HFF-Myc (cell line): ENCODE data around the gene SCN1B.
"Not testable (repeated sequence)": the region's sequence is repeated elsewhere in the genome, so short reads cannot be mapped to it uniquely, and the experiment has no call there.

Experiments used
- DNase-seq: peaks from one replicate; pipeline ENCODE4 v3.0.0-alpha.2; 2011; ENCODE audit warnings: low read depth; ENCODE audit errors: extremely low read depth
- H3K4me3 ChIP-seq: replicated peaks from 2 replicates; pipeline ENCODE4 v1.5.1; 2011; ENCODE audit warnings: low read depth, mild to moderate bottlenecking, control low read depth, low read length
- CTCF ChIP-seq: IDR thresholded peaks from 2 replicates; pipeline ENCODE4 v1.5.1; 2012; ENCODE audit warnings: mild to moderate bottlenecking, low read depth, low read length, control low read depth; ENCODE audit errors: missing control alignments

Gene SCN1B

DNA sequence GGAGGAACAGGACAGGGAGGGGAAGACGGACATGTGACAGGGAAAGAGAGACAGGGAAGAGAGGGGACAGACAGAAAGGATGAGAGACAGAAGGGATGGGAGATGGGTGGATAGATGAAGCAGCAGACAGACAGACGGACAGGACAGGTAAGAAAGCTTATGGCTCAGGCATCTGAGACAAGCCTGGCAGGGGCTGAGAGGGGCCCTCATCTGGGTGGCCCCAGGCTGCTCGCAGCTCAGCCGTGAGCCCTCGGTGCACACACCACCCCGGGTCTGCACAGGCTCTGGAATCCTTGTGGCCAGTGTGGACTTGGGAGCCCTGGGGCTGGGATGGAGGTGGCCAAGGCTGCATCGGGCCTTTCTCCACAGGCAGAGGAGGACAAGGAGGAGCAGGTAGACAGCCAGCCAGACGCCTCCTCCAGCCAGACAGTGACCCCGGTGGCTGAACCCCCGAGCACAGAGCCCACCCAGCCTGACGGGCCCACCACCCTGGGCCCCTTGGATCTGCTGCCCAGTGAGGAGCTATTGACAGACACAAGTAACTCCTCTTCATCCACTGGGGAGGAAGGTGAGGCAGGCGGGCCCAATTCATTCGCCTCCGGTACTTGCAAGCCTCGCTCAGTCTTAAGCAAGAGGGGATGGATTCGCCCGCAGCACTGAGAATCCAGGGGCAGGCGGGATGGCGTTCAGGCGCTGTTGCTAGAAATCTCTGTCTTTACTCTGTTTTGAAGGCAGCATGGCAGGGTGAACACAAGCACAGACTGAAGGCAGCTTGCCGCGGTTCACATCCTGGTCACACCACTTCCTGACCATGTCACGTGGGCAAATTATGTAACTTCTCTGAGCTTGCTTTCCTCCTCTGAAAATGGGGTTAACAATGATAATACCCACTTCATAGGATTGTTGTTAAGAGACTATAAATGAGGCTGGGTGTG, 16.2 kb upstream of the SCN1B start:
- TF ChIP-seq CTCF: no peak
- no peak for DNase-seq
- H3K4me3 ChIP-seq: no peak overlapping the region

DNA sequence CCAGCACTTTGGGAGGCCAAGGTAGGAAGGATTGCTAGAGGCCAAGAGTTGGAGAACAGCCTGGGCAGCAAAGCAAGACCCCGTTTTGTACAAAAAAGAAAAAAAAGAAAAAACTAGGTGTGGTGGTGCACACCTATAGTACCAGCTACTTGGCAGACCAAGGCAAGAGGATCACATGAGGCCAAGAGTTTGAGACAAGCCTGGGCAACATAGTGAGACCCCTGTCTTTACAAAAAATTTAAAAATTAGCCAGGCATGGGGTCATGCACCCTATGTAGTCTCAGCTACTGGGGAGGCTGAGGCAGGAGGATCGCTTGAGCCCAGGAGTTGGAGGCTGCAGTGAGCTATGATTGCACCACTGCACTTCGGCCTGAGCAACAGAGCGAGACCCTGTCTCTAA, 15.5 kb upstream of the SCN1B start:
- not testable (repeated sequence) for H3K4me3 ChIP-seq, DNase-seq

DNA sequence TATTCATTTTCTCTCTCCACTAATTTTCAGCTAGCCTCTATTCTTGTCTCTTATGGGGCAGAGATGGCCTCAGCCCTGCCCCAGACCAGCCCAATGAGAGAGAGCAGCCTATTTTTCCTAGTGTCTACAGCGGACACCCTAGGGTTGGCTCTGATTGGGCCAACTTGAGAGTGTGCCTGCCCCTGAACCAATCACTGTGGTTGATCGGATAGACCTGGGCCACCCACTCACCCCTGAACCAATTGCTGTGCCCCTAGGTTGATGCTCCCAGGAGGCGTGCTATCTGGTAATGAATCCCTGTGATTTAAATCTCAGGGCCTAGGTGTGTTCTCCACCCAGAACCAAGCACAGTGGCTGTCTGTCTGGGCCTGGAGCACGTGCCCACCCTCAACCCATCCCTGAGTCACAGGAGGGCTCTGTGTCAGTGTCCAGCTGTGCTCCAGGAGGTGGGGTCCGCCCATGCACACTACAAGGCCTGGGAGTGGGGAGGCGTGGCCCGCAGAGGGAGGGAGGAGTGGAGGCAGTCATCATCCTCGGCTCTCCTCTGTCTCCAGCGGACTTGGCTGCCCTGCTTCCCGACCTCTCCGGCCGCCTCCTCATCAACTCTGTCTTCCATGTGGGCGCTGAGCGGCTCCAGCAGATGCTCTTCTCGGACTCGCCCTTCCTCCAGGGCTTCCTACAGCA, 14.9 kb upstream of the SCN1B start:
- no peak for TF ChIP-seq CTCF
- no peak overlapping the region for H3K4me3 ChIP-seq
- no peak for DNase-seq

DNA sequence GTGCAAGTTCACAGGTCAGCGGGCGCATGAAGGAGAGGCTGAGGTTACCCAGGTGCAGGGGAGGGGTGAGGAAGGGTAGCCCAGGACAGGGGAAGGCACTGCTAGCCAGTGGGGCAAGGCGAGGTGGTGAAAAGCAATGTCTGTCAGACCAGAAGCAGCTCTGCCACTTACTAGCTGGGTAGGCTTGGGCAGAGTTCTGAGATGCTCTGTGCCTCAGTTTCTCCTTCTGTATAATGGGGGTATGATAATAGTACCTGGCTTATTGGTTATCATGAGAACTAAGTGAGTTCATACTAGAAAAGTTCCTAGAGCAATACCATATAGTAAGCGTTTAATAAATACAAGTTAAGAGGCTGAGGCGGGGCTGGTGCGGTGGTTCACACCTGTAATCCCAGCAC, 14.3 kb upstream of the SCN1B start:
- DNase-seq: no peak
- no peak overlapping the region for H3K4me3 ChIP-seq
- no peak for TF ChIP-seq CTCF

DNA sequence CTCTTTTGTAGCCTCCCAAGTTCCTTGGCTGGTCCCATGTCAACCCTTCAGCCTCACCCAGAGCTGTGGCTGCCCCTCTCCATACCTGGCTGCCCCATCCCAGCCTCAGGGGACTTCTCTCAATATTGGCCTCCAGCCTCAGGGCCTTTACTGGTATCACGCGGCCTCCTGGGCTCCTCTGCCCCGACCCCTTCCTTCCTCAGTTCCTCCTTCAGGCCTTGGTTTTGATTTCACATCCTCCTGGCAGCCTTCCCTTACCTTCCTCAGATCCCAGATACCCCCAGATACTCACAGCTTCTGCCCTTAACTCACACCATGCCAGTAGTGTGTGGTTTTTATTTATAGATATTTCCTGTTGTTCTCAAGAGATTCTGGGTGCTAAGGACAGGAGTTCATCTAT, 12.8 kb upstream of the SCN1B start:
- no peak overlapping the region for H3K4me3 ChIP-seq
- no peak for DNase-seq
- no peak for TF ChIP-seq CTCF

DNA sequence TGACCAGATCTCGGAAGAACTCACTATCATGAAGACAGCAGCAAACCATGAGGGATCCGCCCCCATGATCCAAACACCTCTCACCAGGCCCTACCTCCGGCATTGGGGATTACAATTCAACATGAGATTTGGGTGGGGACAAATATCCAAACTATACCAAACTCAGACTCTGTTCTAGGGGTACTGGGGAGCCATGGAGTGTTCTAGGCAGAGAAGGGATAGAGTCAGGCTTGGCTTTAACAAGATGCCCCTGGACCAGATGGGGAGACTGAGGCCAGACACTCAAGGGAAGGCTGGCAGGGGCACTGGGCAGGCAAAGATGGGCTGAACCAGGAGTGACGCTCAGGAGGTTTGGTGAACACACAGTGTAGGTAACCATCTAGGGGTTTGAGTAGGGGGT, 11.9 kb upstream of the SCN1B start:
- DNase-seq: no peak
- TF ChIP-seq CTCF: no peak
- no peak overlapping the region for H3K4me3 ChIP-seq

DNA sequence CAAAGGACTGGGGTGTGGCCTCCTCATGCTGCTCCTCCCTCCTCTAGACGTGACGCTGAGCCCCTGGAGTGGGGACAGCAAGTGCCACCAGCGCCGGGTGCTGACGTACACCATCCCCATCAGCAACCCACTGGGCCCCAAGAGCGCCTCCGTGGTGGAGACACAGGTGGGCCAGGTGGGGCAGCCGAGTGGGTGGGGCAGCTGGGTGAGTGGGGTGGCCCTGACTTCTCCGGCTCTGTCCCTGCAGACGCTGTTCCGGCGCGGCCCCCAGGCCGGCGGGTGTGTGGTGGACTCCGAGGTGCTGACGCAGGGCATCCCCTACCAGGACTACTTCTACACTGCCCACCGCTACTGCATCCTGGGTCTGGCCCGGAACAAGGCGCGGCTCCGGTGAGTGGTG, 11.1 kb upstream of the SCN1B start:
- no peak for TF ChIP-seq CTCF
- no peak for DNase-seq
- no peak overlapping the region for H3K4me3 ChIP-seq
